ENCODE data around the gene CFAP99.

Gene CFAP99

GRCh38 chr4:2432004-2432403 lies 13.2 kb downstream of the CFAP99 start:
- no peak for DNase-seq

- no peak for DNase-seq
Measured at GRCh38 chr4:2432991-2433530, 14.3 kb downstream of the CFAP99 start.

DNA sequence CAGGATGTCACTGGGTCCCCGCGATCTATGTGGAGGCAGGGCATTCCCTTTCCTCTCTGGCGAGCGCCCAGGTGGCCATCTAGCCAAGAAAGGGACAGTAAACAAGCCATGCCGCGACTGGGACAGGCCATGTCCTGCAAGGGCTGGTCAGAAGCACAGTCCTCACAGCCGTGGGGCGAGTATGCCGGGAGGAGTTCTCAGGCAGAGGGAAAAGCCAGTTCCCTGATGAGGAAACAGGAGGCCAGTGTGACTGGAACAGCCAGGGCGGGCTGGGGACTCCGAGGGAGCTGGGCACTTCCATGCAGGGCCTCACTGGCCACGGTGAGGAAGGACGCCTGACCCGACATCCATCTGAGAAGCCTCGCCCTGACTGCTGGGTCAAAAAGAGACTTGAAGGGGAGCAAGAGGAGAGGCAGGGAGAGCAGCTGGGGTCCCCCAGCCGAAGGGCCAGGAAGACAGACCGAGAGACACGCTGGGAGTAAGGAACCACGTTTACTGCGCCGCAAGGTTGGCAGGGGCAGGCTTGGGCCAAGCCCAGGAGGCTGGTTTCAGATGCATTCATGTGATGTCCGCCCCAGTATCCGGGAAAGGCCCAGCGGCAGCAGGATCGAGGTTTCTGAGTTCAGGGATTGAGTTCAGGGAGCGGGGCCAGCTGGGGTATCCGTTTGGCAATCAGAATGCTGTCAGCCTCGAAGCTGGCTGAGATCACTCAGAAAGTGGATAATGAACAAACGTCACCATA lies 15.0 kb downstream of the CFAP99 start:
- DNase-seq: no peak

GRCh38 chr4:2434420-2434819 lies 15.7 kb downstream of the CFAP99 start:
- no peak for DNase-seq

DNA sequence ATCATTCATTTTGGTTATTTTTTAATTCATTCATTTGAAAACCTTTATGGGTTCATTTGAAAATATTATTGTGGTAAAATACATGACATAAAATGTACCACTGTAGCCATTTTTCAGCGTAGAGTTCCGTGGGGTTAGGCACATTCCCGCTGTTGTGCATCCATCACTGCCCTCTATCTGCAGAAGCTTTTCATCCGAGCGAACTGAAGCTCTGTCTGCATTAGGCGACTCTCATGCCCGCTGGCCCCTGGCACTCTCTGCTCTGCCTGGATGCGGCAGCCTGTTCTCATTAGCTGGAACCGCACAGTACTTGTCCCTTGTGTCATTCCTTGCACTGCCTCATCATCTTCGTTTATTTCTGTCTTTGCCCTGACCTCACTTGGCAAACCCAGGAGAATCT lies 17.5 kb downstream of the CFAP99 start:
- DNase-seq: peak in 1 of 2 experiments; percentile 78

DNA sequence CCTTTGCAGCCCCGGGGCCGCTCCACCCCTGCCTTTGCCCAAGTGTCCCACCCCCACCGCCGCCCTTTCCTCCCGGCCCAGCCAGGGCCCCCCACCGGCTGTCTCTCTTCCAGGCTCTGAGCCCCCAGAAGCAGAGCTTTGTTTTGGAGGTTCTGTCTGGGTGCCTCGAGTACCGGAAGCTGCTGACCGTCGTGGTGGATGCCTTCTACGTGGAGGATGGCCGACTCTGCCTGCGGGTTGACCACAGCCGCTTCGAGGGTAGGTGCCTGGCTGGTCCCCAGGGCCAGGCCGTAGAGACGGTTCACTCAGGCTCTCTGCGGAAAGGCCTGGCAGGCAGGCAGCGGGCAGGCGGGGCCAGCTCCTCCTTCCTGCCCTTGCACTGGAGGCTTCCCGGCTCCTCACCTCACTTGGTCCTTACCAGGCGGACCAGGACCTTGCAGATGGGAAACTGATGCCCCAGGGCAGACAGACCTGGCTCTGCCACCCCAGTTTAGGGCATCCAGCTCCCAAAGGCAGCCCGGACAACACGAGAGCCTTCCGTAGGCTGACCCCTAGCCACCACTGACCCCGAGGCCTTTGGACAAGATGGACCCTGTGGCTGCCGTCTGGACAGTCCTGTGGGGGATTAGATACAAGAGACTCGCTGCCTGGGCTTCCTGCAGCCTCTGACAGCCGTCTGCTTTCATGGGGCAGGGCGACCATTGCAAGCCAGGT lies 18.2 kb downstream of the CFAP99 start:
- DNase-seq: no peak

DNA sequence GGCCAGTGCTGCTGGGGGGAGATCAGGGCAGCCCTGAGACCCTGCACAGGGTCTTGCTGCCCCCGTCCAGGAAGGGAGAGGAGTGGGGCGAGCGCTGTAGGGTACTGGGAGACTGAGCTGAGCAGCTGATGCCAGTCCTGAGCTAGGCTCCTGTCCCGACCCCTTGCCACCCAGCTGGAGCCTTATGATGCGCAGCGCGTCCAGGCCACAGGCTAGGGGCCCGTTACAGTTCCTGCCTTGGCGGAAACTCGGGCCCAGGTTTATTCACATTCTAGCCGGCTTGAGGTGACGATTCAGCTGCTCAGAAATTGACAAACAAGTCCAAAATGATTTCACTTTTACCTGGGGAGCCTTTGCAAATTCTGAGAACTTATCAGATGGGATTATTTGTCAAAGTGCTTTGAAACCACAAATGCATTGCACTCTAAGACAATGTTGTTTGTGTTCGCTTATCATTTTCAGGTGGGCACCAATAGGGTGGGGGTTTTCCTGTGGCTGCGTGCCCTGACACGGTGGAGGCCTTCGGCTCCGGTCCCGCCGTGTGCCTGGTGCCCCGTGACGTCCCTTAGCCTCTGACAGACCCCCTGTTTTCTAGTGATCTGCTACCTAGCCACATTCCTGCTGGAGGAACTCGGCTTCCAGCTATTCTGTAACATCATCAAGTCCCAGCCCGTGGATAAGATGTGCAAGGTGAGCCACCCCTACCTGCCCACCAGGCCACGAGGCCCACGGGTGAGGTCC lies 18.9 kb downstream of the CFAP99 start:
- DNase-seq: no peak

DNA sequence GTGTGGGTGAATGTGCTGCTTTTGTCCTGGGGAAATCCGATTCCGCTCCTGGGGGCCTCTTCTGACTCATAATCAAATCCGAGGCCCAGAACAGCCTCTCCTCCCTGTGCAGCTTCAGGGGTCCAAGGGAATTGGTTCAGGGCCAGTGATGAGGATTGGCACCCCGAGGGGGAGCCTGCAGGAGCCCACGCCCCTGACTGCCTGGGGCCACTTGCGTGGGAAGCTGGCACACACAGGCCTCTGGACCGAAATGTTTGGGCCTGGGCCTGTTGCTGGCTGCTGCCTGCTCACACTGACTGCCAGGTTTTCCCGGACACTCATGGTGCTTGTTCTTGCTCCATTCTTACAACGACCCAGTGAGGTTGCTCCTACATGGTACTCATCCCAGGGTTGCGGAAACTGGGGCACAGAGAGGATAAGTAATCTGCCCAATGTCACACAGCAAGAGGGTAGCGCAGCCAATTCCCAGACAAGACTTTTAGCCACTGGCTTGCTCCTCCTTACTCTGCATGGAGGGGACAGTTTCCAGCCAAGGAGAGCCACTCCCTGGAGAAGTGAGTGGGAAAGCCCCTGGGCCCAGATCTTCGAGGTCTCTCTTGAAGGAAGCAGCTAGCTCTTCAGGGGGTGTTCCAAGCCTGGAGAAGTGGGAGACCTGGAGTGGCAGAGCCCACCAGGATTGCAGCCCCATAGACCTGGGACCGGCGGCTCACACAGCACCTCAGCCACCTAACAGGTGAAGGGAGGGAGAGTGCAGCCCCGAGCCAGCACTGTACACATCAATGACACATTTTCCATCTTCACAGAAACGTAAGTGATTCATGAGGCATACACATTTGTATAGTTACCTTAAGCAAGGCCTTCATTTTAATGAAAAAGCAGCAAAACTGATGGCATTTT lies 20.3 kb downstream of the CFAP99 start:
- no peak for DNase-seq

- DNase-seq: no peak
Measured at GRCh38 chr4:2441393-2442174, 22.8 kb downstream of the CFAP99 start.

- no peak for DNase-seq
Measured at GRCh38 chr4:2442175-2442993, 23.6 kb downstream of the CFAP99 start.

DNA sequence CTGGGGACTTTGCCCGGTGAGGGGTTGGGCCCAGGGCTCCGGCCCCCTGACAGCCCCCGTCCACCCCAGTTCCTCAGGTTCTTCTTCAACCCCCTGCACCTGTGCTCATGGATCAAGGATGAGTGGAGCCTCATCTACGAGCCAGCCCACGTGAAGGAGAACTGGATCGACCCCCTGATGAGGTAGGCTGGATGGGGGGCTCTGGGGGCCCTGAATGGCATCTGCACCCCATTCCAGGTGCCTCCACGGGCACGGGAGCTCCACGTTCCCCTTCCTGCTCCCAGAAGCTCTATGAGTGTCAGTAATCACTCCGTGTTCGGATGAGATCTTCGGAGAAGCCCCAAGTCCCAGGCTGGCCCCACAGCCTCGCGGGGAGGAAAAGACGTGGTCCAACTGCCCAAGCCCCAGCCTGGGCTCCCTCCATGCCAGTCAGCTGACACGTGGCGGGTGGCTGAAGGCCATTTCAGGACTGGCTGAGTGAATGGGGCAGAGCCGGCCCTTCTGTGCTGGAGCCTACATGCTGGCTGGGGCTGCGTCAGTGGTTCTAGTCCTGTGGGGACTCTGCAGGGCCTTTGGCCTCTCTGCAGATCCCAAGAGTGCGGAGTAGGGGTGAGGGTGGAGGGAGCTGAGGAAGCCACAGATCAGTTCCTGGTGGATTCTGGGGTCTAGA lies 24.4 kb downstream of the CFAP99 start:
- DNase-seq: no peak

DNA sequence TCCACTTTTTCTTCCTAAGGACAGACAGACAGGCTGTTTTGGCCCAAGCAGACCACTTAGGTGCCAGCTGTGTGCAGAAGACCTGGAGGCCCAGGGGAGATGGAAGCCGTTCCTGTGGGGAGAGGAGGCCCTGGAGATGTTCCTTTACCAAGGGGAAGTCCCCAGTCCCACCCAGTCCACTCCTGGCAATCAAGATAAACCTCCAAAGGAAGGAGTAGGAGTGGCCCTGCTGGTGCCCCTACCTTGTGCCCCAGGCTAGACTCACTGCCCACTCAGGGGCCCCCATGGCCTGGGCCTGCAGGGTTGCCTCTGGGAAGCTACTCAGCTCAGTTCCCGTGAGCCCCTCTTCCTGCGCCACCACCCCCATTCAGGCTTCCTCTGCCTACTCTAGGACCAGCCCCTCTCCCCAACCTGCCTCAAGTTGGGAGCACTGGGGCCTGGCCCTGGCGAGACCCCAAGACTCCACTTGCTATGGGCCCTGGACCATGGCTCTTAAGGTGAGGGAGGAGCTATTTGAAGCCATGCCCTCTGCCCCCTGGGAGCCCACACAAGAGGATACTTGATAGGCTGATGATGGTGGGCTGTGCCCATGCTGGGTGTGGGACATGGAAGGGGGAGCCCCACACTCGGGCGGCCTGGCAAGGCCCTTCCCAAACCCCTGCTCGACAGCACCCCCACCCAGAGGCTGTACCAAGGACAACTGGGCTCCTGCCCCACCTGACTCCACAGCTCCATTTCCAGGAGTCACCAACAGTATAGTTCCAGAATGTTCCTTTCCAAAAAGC lies 25.4 kb downstream of the CFAP99 start:
- no peak for DNase-seq

DNA sequence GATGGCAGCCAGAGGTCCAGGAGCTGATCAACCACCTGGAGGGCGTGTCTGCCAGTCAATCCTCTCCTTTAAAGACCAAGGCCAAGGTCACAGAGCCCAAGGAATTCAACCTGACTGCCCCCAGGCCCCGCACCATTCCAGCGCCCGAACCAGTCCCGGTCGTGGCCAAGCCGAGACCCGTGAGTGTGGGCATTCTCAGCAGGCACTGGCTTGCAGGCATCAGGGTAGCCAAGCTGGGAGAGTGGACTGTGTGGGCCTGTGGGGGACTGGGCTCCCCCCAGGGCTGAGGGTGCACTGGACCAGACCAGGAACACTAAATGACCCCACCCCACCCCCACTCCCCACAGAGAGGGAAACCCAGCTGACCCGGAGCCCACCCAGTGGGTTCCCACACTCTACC lies 26.4 kb downstream of the CFAP99 start:
- no peak for DNase-seq

DNA sequence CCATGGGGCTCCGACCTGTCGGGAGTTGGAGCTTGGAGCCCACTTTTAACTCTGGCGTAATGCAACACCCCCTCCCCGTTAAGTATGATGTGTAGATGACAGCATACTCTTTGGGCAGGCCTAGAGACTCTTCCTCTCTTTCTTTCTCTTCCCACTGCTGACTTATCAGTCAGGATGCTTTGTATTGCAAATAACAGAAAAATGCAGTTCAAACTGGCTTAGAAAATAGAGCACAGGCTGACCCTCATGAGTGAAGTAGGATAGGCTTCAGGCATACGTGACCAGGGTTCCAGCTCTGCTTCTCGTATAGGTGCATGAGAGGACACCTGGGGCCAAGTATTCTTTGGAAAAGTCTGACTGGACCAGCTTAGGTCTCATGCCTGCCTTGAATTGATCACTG lies 26.8 kb downstream of the CFAP99 start:
- DNase-seq: no peak

DNA sequence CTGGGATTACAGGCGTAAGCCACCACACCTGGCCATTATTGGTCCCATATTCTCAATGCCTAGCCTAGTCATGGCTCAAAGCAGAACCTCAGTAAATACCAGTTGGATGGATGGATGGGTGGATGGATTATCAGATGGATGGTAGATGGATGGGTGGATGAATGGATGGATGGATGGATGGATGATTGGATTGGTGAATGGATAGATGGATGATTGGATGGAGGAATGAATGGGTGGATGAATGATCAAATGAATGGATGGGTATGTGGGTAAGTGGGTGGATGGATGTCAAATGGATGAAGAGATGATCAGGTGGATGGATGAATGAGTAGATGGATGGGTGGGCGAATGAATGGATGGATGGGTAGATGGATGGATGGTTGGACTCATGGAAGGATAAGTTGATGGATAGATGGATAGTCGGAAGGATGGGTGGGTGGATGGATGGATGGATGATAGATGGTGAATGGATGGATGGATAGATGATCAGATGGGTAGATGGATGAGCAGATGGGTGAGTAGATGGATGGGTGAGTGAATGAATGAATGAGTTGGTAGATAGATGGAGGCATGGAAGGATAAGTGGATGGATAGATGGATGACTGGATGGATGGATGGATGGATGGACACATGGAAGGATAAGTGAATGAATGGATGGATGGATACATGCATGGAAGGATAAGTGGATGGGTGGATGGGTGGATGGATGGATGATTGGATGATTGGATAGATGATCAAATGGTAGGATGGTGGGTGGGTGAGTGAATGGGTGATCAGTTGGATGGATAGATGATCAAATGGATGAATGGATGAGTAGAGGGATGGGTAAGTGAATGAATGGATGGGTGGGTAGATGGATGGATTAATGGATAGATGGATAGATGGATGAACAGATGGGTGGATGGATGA lies 28.2 kb downstream of the CFAP99 start:
- no peak for DNase-seq

DNA sequence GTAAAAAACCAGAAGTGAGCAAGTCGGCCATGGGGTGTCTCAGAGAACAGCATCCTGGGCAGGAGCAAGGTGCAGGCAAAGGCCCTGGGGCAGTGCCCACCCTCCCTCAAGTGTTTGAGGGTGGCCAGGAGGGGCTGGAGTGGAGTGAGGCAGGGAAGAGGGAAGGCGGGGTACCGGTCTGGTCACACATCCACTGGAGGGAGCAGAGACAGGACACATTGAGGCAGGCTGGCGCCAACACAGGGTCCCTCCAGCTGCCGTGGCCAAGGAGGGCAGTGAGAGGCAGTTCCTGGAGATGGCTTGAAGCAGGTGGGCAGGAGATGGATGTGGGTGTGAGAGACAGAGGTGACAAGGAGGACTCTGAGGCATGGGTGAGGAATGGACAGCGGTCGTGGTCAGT lies 29.8 kb downstream of the CFAP99 start:
- DNase-seq: no peak

DNA sequence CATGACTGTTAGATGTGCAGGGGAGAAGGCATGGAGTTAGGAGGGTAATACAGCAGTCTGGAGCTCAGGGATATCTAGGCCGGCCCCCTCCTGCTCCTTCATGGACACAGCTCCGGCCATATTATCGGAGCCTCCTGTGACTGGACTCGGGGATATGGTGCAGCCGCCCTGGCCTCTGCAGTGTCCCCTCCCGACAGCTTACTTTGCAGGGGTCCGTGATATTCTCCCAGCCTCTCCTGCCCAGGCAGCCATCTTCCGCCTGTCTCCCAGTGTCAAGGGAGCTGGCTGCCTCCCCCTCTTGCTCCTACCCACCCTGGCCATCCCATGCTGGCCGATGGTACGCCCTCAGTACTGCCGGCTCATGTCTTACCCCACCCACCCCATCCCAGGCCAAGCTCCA lies 30.3 kb downstream of the CFAP99 start:
- no peak for DNase-seq
